Neural progenitor cell (in vitro differentiated cells): ENCODE data around the gene VWA2. TPM values are rescaled to one million over a fixed set of nuclear protein-coding genes. Genes with fewer than 3 reads are reported as not detected.

ENCODE experiments used
- DNase-seq: peaks from one replicate; pipeline ENCODE4 v3.0.0-alpha.2; 2016; ENCODE audit warnings: low spot score
- H2AFZ ChIP-seq: fragments of 200-600 bp; sonication (generic); replicated peaks from 2 replicates; pipeline ENCODE4 v1.6.1; 2016; ENCODE audit warnings: antibody characterized with exemption
- H3F3A ChIP-seq: fragments of 200-600 bp; sonication (generic); 2 replicates; pipeline ENCODE4 v1.6.1; 2016; ENCODE audit warnings: antibody characterized with exemption, low read depth
- H3K27ac ChIP-seq: fragments of 200-600 bp; sonication (generic); 2 replicates; pipeline ENCODE4 v1.5.1; 2016; ENCODE audit warnings: mild to moderate bottlenecking
- H3K27me3 ChIP-seq: fragments of 200-600 bp; sonication (generic); 2 replicates; pipeline ENCODE4 v1.6.1; 2016; ENCODE audit warnings: mild to moderate bottlenecking, moderate library complexity
- H3K36me3 ChIP-seq: fragments of 200-600 bp; sonication (generic); 2 replicates; pipeline ENCODE4 v1.5.1; 2016
- H3K4me1 ChIP-seq: fragments of 200-600 bp; sonication (generic); 2 replicates; pipeline ENCODE4 v1.6.1; 2016; ENCODE audit warnings: mixed run types
- H3K4me2 ChIP-seq: fragments of 200-600 bp; sonication (generic); 2 replicates; pipeline ENCODE4 v1.6.1; 2016
- H3K4me3 ChIP-seq: fragments of 200-600 bp; sonication (generic); 2 replicates; pipeline ENCODE4 v1.5.1; 2016
- H3K79me2 ChIP-seq: fragments of 200-600 bp; sonication (generic); 2 replicates; pipeline ENCODE4 v1.6.1; 2016; ENCODE audit warnings: low read depth
- H3K9ac ChIP-seq: fragments of 200-600 bp; sonication (generic); 2 replicates; pipeline ENCODE4 v1.6.1; 2016
- H3K9me3 ChIP-seq: fragments of 200-600 bp; sonication (generic); 2 replicates; pipeline ENCODE4 v1.5.1; 2016; ENCODE audit warnings: low read depth
- H4K20me1 ChIP-seq: fragments of 200-600 bp; sonication (generic); 2 replicates; pipeline ENCODE4 v1.6.1; 2016; ENCODE audit warnings: low read depth
- H3K27ac Mint-ChIP-seq: 3 replicates; pipeline ENCODE4 v1.8.0; 2021; ENCODE audit warnings: mixed read lengths
- H3K27me3 Mint-ChIP-seq: 2 replicates; pipeline ENCODE4 v1.8.0; 2022; ENCODE audit warnings: low read depth, mild to moderate bottlenecking, inconsistent platforms, moderate library complexity, mixed read lengths; ENCODE audit not compliant: insufficient read depth
- H3K36me3 Mint-ChIP-seq: 3 replicates; pipeline ENCODE4 v1.8.0; 2021; ENCODE audit warnings: mixed read lengths
- H3K4me1 Mint-ChIP-seq: 3 replicates; pipeline ENCODE4 v1.8.0; 2021; ENCODE audit warnings: mixed read lengths
- H3K4me3 Mint-ChIP-seq: 3 replicates; pipeline ENCODE4 v1.8.0; 2021; ENCODE audit warnings: mild to moderate bottlenecking, moderate library complexity, mixed read lengths
- H3K9me3 Mint-ChIP-seq: 3 replicates; pipeline ENCODE4 v1.8.0; 2020; ENCODE audit warnings: mixed read lengths
- CTCF ChIP-seq: fragments of 200-600 bp; sonication (generic); IDR thresholded peaks from 2 replicates; pipeline ENCODE4 v1.5.1; 2017; ENCODE audit warnings: antibody characterized with exemption, mild to moderate bottlenecking
- EZH2 ChIP-seq: fragments of 200-600 bp; sonication (generic); IDR thresholded peaks from 2 replicates; pipeline ENCODE4 v1.6.1; 2017; ENCODE audit warnings: antibody characterized with exemption, mild to moderate bottlenecking, moderate library complexity
- EZH2phosphoT487 ChIP-seq: fragments of 200-600 bp; sonication (generic); IDR thresholded peaks from 2 replicates; pipeline ENCODE4 v1.6.1; 2017; ENCODE audit warnings: antibody characterized with exemption
- total RNA-seq: library from RNA; depleted of rRNA; stranded (reverse); fragments of >200 nt; gene quantifications from 2 replicates; pipeline ENCODE4 v1.2.3, GENCODE V29; 2015; ENCODE audit warnings: low replicate concordance

VWA2 gene
- total RNA-seq: 0.09 TPM in 1 of 2 replicates, not detected in the other

GRCh38 chr10:114239117-114239993, at the start of gene VWA2:
Gene VWA2 (plus strand): TSS chr10:114239254. CDS start chr10:114248714, 9,460 bp downstream.
- H2AFZ ChIP-seq: peak within 1 kb of the TSS; percentile 92
- H3K4me3 Mint-ChIP-seq: peak within 1 kb of the TSS; percentile 83

GRCh38 chr10:114189700-114190099, 49.4 kb upstream of the VWA2 start:
- H3K36me3 ChIP-seq: no peaks in the 10 kb centered on the region
- H3K9ac ChIP-seq: no peak overlapping the region
- DNase-seq: no peak
- no peaks in the 10 kb centered on the region for H3K4me1 Mint-ChIP-seq
- H3K27ac Mint-ChIP-seq: no peak overlapping the region
- H3K4me3 ChIP-seq: no peak overlapping the region
- H3K79me2 ChIP-seq: no peaks in the 10 kb centered on the region
- H3K36me3 Mint-ChIP-seq: no peaks in the 10 kb centered on the region
- TF ChIP-seq EZH2phosphoT487: no peak
- no peak for TF ChIP-seq CTCF
- TF ChIP-seq EZH2: no peak
- no peak overlapping the region for H3K27ac ChIP-seq
- H3F3A ChIP-seq: no peaks in the 10 kb centered on the region
- H3K4me2 ChIP-seq: no peak overlapping the region
- H2AFZ ChIP-seq: no peak overlapping the region
- no peaks in the 10 kb centered on the region for H3K9me3 ChIP-seq
- no peak overlapping the region for H3K4me3 Mint-ChIP-seq
- H3K27me3 Mint-ChIP-seq: peaks cover 4% of the 10 kb centered on the region
- no peaks in the 10 kb centered on the region for H3K4me1 ChIP-seq
- peaks cover 2% of the 10 kb centered on the region for H3K9me3 Mint-ChIP-seq
- no peaks in the 10 kb centered on the region for H3K27me3 ChIP-seq
- H4K20me1 ChIP-seq: no peaks in the 10 kb centered on the region

More at GRCh38 chr10:114239117-114239993, at the start of gene VWA2:
- H3K27ac ChIP-seq: no peak within 1 kb of the TSS
- Mint-ChIP-seq H3K27me3 (peaks cover 26% of the 10 kb centered on the region), H3K9me3 (no peaks in the 10 kb centered on the region), H3K36me3 (no peaks in the 10 kb centered on the region), H3K4me1 (peaks cover 19% of the 10 kb centered on the region), H3K27ac (no peak within 1 kb of the TSS)
- H3K9ac ChIP-seq: no peak within 1 kb of the TSS
- peaks cover 66% of the 10 kb centered on the region for H3K27me3 ChIP-seq
- peaks cover 16% of the 10 kb centered on the region for H3K4me1 ChIP-seq
- no peaks in the 10 kb centered on the region for H3K9me3 ChIP-seq
- peak within 1 kb of the TSS; percentile 82 for H3K4me2 ChIP-seq
- peaks cover 13% of the 10 kb centered on the region for H3F3A ChIP-seq
- TF ChIP-seq EZH2phosphoT487: peak; percentile 82
- peak; percentile 82 for TF ChIP-seq EZH2
- peak; percentile 51 for TF ChIP-seq CTCF
- no peaks in the 10 kb centered on the region for H4K20me1 ChIP-seq
- H3K79me2 ChIP-seq: no peaks in the 10 kb centered on the region
- peak; percentile 76 for DNase-seq
- H3K4me3 ChIP-seq: peak within 1 kb of the TSS; percentile 59
- H3K36me3 ChIP-seq: no peaks in the 10 kb centered on the region

GRCh38 chr10:114195079-114195478, 44.0 kb upstream of the VWA2 start:
- no peaks in the 10 kb centered on the region for H3K4me1 ChIP-seq
- H3K36me3 ChIP-seq: no peaks in the 10 kb centered on the region
- H3K79me2 ChIP-seq: no peaks in the 10 kb centered on the region
- no peaks in the 10 kb centered on the region for H3F3A ChIP-seq
- no peaks in the 10 kb centered on the region for H3K36me3 Mint-ChIP-seq
- H3K9ac ChIP-seq: no peak overlapping the region
- H2AFZ ChIP-seq: no peak overlapping the region
- TF ChIP-seq EZH2phosphoT487 (no peak), EZH2 (no peak), CTCF (no peak)
- no peaks in the 10 kb centered on the region for H3K9me3 Mint-ChIP-seq
- no peak overlapping the region for H3K27ac ChIP-seq
- H3K4me1 Mint-ChIP-seq: no peaks in the 10 kb centered on the region
- peaks cover 7% of the 10 kb centered on the region for H3K27me3 Mint-ChIP-seq
- H3K9me3 ChIP-seq: no peaks in the 10 kb centered on the region
- H3K4me3 ChIP-seq: no peak overlapping the region
- H3K4me3 Mint-ChIP-seq: no peak overlapping the region
- no peak for DNase-seq
- H3K4me2 ChIP-seq: no peak overlapping the region
- no peaks in the 10 kb centered on the region for H3K27me3 ChIP-seq
- H4K20me1 ChIP-seq: no peaks in the 10 kb centered on the region
- H3K27ac Mint-ChIP-seq: no peak overlapping the region
